GM12878 (cell line): ENCODE results near the gene LRRC10B.

Source experiments
- CHD1 ChIP-seq: IDR thresholded peaks from 2 replicates; pipeline ENCODE4 v1.6.1; 2012; ENCODE audit warnings: low read depth, low read length, improper control_type of control experiment
- CTCF ChIP-seq, 3 experiments: IDR thresholded peaks in 2 of 3; conservative IDR thresholded peaks in 1 of 3; 2 replicates each; pipeline ENCODE4 v1.5.1; 2011; ENCODE audit warnings: low read depth in 3 of 3, low read length in 3 of 3, mild to moderate bottlenecking in 3 of 3, control low read depth in 2 of 3, moderate library complexity in 2 of 3, inconsistent platforms in 1 of 3, mixed read lengths in 1 of 3; ENCODE audit not compliant: control insufficient read depth in 2 of 3, insufficient read depth in 1 of 3; ENCODE audit errors: extremely low read depth in 1 of 3
- FOXM1 ChIP-seq: IDR thresholded peaks from 2 replicates; pipeline ENCODE4 v1.6.1; 2012; ENCODE audit warnings: low read depth, mild to moderate bottlenecking, inconsistent platforms, low read length, moderate library complexity
- REST ChIP-seq: IDR thresholded peaks from 2 replicates; pipeline ENCODE4 v1.6.1; 2012; ENCODE audit warnings: mild to moderate bottlenecking, low read depth, low read length
- SUZ12 ChIP-seq: fragments of 200-600 bp; sonication (generic); IDR thresholded peaks from one replicate; pipeline ENCODE4 v1.6.1; 2018; ENCODE audit warnings: antibody characterized with exemption, mild to moderate bottlenecking; ENCODE audit not compliant: unreplicated experiment
- ZNF384 ChIP-seq: IDR thresholded peaks from 2 replicates; pipeline ENCODE4 v1.6.1; 2012; ENCODE audit warnings: low read depth, mild to moderate bottlenecking, low read length, improper control_type of control experiment, borderline replicate concordance
- TF ChIP-seq, protein P1 (sequence below): fragments of 450-650 bp; formaldehyde crosslinking; IDR thresholded peaks from 2 replicates; pipeline ENCODE4 v1.4.0; 2022; ENCODE audit warnings: mild to moderate bottlenecking, moderate library complexity

GRCh38 chr11:61484541-61484940, 24.0 kb upstream of the LRRC10B start:
- TF ChIP-seq REST: no peak
- TF ChIP-seq ZNF384: no peak
- no peak for TF ChIP-seq SUZ12
- TF ChIP-seq, protein P1, sequence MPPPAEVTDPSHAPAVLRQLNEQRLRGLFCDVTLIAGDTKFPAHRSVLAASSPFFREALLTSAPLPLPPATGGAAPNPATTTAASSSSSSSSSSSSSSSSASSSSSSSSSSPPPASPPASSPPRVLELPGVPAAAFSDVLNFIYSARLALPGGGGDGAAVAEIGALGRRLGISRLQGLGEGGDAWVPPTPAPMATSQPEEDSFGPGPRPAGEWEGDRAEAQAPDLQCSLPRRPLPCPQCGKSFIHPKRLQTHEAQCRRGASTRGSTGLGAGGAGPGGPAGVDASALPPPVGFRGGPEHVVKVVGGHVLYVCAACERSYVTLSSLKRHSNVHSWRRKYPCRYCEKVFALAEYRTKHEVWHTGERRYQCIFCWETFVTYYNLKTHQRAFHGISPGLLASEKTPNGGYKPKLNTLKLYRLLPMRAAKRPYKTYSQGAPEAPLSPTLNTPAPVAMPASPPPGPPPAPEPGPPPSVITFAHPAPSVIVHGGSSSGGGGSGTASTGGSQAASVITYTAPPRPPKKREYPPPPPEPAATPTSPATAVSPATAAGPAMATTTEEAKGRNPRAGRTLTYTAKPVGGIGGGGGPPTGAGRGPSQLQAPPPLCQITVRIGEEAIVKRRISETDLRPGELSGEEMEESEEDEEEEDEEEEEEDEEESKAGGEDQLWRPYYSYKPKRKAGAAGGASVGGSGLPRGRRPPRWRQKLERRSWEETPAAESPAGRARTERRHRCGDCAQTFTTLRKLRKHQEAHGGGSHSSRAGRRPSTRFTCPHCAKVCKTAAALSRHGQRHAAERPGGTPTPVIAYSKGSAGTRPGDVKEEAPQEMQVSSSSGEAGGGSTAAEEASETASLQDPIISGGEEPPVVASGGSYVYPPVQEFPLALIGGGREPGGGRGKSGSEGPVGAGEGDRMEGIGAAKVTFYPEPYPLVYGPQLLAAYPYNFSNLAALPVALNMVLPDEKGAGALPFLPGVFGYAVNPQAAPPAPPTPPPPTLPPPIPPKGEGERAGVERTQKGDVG (CRISPR knock-in tag): no peak
- no peak for TF ChIP-seq FOXM1
- TF ChIP-seq CHD1: no peak
- no peak for TF ChIP-seq CTCF (IDR thresholded peaks at IDR 0.05 in 2 of 3, conservative IDR thresholded peaks at IDR 0.05 in 1 of 3; ENCODE audit: control insufficient read depth in 2 of 3, extremely low read depth in 1 of 3, insufficient read depth in 1 of 3, low read depth in 3 of 3, low read length in 3 of 3)
